ENCODE data around the gene RAD51B. TPM values are rescaled to one million over a fixed set of nuclear protein-coding genes. Genes with fewer than 3 reads are reported as not detected.

Gene RAD51B
- total and polyA plus RNA-seq, 8 donors = 10.8 to 18.3 (median 14.1) TPM

DNA sequence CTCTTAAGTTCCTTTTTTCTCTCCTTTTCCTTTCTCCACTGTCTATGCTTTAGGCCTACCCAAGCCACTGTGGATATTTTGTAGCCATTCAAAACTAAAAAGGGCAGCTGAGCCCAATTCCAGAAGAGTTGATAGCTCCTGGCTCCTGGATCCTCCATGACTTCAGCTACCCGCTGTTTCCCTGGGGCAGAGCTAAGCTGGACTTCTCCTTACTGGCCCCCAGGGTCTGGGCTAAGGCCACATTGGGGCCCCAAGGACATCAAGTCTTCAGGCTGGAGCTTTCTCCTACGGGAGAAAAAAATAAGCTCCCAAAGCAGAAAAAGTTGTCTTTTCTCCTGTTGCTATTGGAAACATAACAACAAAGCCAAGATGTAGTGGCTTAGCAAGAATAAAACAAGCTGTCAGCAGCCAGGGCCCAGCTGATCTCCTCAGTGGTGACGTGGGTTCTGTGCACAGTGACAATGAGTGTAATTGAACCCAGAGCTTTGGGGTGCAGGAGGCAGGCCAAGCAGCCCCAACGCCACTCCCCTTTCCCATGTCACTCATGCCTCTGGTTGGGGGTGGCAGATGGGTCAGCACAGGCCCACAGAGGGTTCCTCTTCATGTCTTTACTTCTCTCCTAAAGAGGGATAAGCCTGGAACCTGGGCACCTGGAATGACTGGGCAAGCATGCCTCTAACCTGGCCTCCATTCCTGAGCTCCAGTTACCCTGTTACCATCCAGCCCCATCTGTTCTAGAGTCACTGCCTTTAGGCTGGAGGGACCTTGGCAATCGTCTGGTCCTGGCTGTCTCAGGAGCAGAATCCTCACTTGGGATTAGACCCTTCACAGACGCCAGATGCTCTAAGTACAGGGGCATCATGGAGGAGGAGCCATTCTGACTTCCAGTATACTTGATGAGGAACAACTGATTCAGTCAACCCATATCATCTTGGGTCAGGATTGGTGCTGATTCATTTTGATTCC, 802.1 kb downstream of the RAD51B start:
- DNase-seq (peak in 2 of 4 donors; percentile 73 to 87), ATAC-seq (peak; percentile 83)
- Histone ChIP-seq H3K27ac (peak overlapping the region in 1 of 2 donors; percentile 41), H3K9me3 (peaks cover 0 to 22% of the 10 kb centered on the region in 2 donors), H3K36me3 (no peaks in the 10 kb centered on the region), H3K4me1 (peaks cover 0 to 9% of the 10 kb centered on the region in 2 donors), H3K4me3 (no peak overlapping the region), H3K27me3 (no peaks in the 10 kb centered on the region)
- no peak for TF ChIP-seq CTCF (IDR thresholded peaks at IDR 0.05)
- intact Hi-C loops (cut with DNase I) = no loop called here

GRCh38 chr14:68622856-68623255, 803.3 kb downstream of the RAD51B start:
- Histone ChIP-seq H3K27ac (no peak overlapping the region), H3K4me1 (peaks cover 0 to 10% of the 10 kb centered on the region in 2 donors), H3K36me3 (no peaks in the 10 kb centered on the region), H3K27me3 (peaks cover 0 to 1% of the 10 kb centered on the region in 2 donors), H3K4me3 (no peak overlapping the region), H3K9me3 (peaks cover 0 to 11% of the 10 kb centered on the region in 2 donors)
- no peak for DNase-seq
- intact Hi-C loops (cut with DNase I) = no loop called here
- no peak for TF ChIP-seq CTCF (IDR thresholded peaks at IDR 0.05)
- ATAC-seq = no peak

DNA sequence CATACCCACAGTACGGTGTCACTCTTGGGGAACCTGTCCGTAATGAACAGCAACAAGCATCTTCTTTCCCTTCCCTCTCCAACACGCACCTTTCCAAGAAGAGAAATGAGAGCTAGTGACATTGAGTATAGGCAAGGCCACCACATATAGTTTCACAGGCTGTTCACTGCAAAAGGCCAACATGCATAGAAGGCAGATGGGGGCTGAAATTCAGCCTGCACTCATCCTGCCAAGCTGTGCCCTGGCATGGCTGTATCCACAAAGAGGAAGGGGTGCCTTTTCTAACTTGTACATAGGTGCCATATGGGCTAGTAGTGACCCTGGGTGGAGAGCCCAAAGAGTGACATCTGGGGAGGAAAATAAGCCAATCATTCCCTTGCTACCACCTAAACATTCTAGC, 803.7 kb downstream of the RAD51B start:
- TF ChIP-seq CTCF (IDR thresholded peaks at IDR 0.05) = no peak
- intact Hi-C loops (cut with DNase I) = no loop called here

GRCh38 chr14:68623826-68624225, 804.2 kb downstream of the RAD51B start:
- intact Hi-C loops (cut with DNase I) = no loop called here
- Histone ChIP-seq H3K4me3 (no peak overlapping the region), H3K27me3 (peaks cover 0 to 11% of the 10 kb centered on the region in 2 donors), H3K36me3 (no peaks in the 10 kb centered on the region), H3K4me1 (peaks cover 0 to 17% of the 10 kb centered on the region in 2 donors), H3K9me3 (peaks cover 0 to 3% of the 10 kb centered on the region in 2 donors), H3K27ac (no peak overlapping the region)
- DNase-seq (no peak), ATAC-seq (no peak)
- no peak for TF ChIP-seq CTCF (IDR thresholded peaks at IDR 0.05)

More for the DNA sequence above, 803.7 kb downstream of the RAD51B start:
- H3K4me1 ChIP-seq = peaks cover 0 to 14% of the 10 kb centered on the region in 2 donors
- H3K27me3 ChIP-seq = peaks cover 0 to 6% of the 10 kb centered on the region in 2 donors
- no peak overlapping the region for H3K27ac ChIP-seq
- ATAC-seq = no peak
- H3K4me3 ChIP-seq = no peak overlapping the region
- no peak for DNase-seq
- H3K9me3 ChIP-seq = peaks cover 0 to 6% of the 10 kb centered on the region in 2 donors
- H3K36me3 ChIP-seq = no peaks in the 10 kb centered on the region

GRCh38 chr14:68624541-68625220, 805.1 kb downstream of the RAD51B start:
- Histone ChIP-seq H3K4me3 (no peak overlapping the region), H3K27me3 (peaks cover 0 to 19% of the 10 kb centered on the region in 2 donors), H3K9me3 (no peaks in the 10 kb centered on the region), H3K4me1 (peaks cover 0 to 17% of the 10 kb centered on the region in 2 donors), H3K36me3 (no peaks in the 10 kb centered on the region), H3K27ac (peak overlapping the region in 1 of 2 donors; percentile 23)
- no peak for ATAC-seq
- intact Hi-C loops (cut with DNase I) = no loop called here
- TF ChIP-seq CTCF (IDR thresholded peaks at IDR 0.05) = no peak
- no peak for DNase-seq

Measured in left lung (tissue), 10 donors.